HepG2 (cell line): Measurements from ENCODE around the gene UCMA. TPM values are rescaled to one million over a fixed set of nuclear protein-coding genes. Genes with fewer than 3 reads are reported as not detected.

Source experiments
- ATAC-seq: fragments of 200-7000 bp; cut with Tn5 transposase; 3 replicates; pipeline ENCODE4 v1.9.1; 2020; ENCODE audit warnings: mild to moderate bottlenecking, moderate library complexity
- BruUV-seq: library from RNA; stranded (reverse); fragments of 400-500 nt; replicated peaks from 2 replicates; lab custom pipeline; 2021; lab: Mats Ljungman, UMichigan
- CTCF ChIA-PET: fragments of 300-600 bp; formaldehyde crosslinking; extraction: SDS; loops from one replicate; lab custom pipeline; 2021; ENCODE audit warnings: low total read pairs, inconsistent platforms, low intra/inter-chr PET ratio; lab: Yijun Ruan, JAX
- POLR2A ChIA-PET: fragments of 350-600 bp; sonication (Branson Sonifier 250); formaldehyde crosslinking; loops from one replicate; lab custom pipeline; 2020; ENCODE audit warnings: antibody characterized with exemption, inconsistent platforms; lab: Yijun Ruan, JAX
- DNase-seq: peaks from one replicate; pipeline ENCODE4 v3.0.0-alpha.2; 2015; ENCODE audit warnings: low spot score
- FAIRE-seq: peaks from 3 replicates; lab custom pipeline; 2011; peaks lifted over from hg19 to GRCh38; lab: Jason Lieb, UNC
- H2AFZ ChIP-seq: one replicate; pipeline ENCODE4 v1.6.1; 2011; ENCODE audit warnings: low read length, inconsistent platforms
- H3K27ac ChIP-seq: fragments of 300-600 bp; 3 replicates; pipeline ENCODE4 v1.8.0; 2011; ENCODE audit warnings: mixed run types, mild to moderate bottlenecking, mixed read lengths, low read length, inconsistent platforms; ENCODE audit not compliant: insufficient read depth; ENCODE audit errors: extremely low read length
- H3K27me3 ChIP-seq, 2 experiments: fragments of 200-600 bp in 1 of 2; 2 replicates in 1 of 2; 3 replicates in 1 of 2; pipeline versions ENCODE4 v1.6.0 to v1.8.0; 2011; ENCODE audit warnings: low read length in 2 of 2, mild to moderate bottlenecking in 2 of 2, moderate library complexity in 2 of 2, inconsistent platforms in 1 of 2; ENCODE audit not compliant: insufficient read depth in 2 of 2, control insufficient read depth in 1 of 2
- H3K36me3 ChIP-seq, 2 experiments: fragments of 200-600 bp in 1 of 2; replicated peaks in 1 of 2; 2 replicates in 1 of 2; 3 replicates in 1 of 2; pipeline versions ENCODE4 v1.5.1 to v1.8.0; 2011; ENCODE audit warnings: low read length in 2 of 2, inconsistent platforms in 1 of 2; ENCODE audit not compliant: insufficient read depth in 2 of 2, control insufficient read depth in 1 of 2
- H3K4me1 ChIP-seq: 2 replicates; pipeline ENCODE4 v1.5.1; 2012; ENCODE audit warnings: low read length, inconsistent platforms; ENCODE audit not compliant: insufficient read depth
- H3K4me2 ChIP-seq: 2 replicates; pipeline ENCODE4 v1.6.0; 2011; ENCODE audit warnings: low read depth, low read length, inconsistent platforms
- H3K4me3 ChIP-seq, 3 experiments: fragments of 200-600 bp in 1 of 3; sonication (generic), shearing (Covaris generic) in 1 of 3; replicated peaks in 1 of 3; 2 replicates each; pipeline ENCODE4 v1.5.1; 2011 to 2016; ENCODE audit warnings: low read length in 3 of 3, inconsistent platforms in 2 of 3, low read depth in 2 of 3, mild to moderate bottlenecking in 2 of 3, control low read depth in 1 of 3, mixed read lengths in 1 of 3; ENCODE audit not compliant: insufficient read depth in 1 of 3
- H3K79me2 ChIP-seq: one replicate; pipeline ENCODE4 v1.6.1; 2011; ENCODE audit warnings: low read length, inconsistent platforms; ENCODE audit not compliant: insufficient read depth
- H3K9ac ChIP-seq: 2 replicates; pipeline ENCODE4 v1.6.0; 2011; ENCODE audit warnings: mild to moderate bottlenecking, low read depth, low read length, inconsistent platforms; ENCODE audit not compliant: insufficient read depth
- H3K9me3 ChIP-seq: 2 replicates; pipeline ENCODE4 v1.5.1; 2012; ENCODE audit warnings: mild to moderate bottlenecking, low read length
- H4K20me1 ChIP-seq: 2 replicates; pipeline ENCODE4 v1.6.0; 2011; ENCODE audit warnings: inconsistent platforms, mild to moderate bottlenecking, low read length, moderate library complexity; ENCODE audit not compliant: insufficient read depth
- ATF7-NPFF ChIP-seq: sonication (generic); formaldehyde crosslinking; IDR thresholded peaks from 2 replicates; pipeline ENCODE4 v1.8.1; 2023; ENCODE audit warnings: mild to moderate bottlenecking, low read depth, missing genetic modification reagents, moderate library complexity
- FOXJ3 ChIP-seq: sonication (generic); formaldehyde crosslinking; IDR thresholded peaks from 2 replicates; pipeline ENCODE4 v1.4.0; 2020; ENCODE audit warnings: missing genetic modification reagents, mild to moderate bottlenecking, borderline replicate concordance
- KAT8 ChIP-seq: IDR thresholded peaks from 2 replicates; pipeline ENCODE4 v1.6.1; 2016; ENCODE audit warnings: missing genetic modification reagents, missing compliant biosample characterization
- KLF12 ChIP-seq: sonication (generic); formaldehyde crosslinking; IDR thresholded peaks from 2 replicates; pipeline ENCODE4 v1.4.0; 2020; ENCODE audit warnings: missing genetic modification reagents, borderline replicate concordance
- MAF1 ChIP-seq: sonication (generic); formaldehyde crosslinking; IDR thresholded peaks from 2 replicates; pipeline ENCODE4 v1.5.0; 2020; ENCODE audit warnings: missing genetic modification reagents, borderline replicate concordance
- RBFOX2 ChIP-seq: fragments of 200-400 bp; formaldehyde crosslinking; IDR thresholded peaks from 2 replicates; pipeline ENCODE4 v1.6.1; 2017; ENCODE audit warnings: low read depth, mild to moderate bottlenecking, low read length
- SALL1 ChIP-seq: sonication (generic); formaldehyde crosslinking; IDR thresholded peaks from 2 replicates; pipeline ENCODE4 v1.8.0; 2022; ENCODE audit warnings: mild to moderate bottlenecking, missing genetic modification reagents
- TEAD3 ChIP-seq: optimal IDR thresholded peaks from 2 replicates; pipeline ENCODE3; 2016; ENCODE audit warnings: borderline replicate concordance
- ZNF234 ChIP-seq: sonication (generic); formaldehyde crosslinking; conservative IDR thresholded peaks from 2 replicates; pipeline ENCODE4 v1.5.1; 2020; ENCODE audit warnings: mild to moderate bottlenecking, missing genetic modification reagents
- ZNF263 ChIP-seq: sonication (generic); formaldehyde crosslinking; IDR thresholded peaks from 2 replicates; pipeline ENCODE4 v1.4.0; 2020; ENCODE audit warnings: missing genetic modification reagents
- ZNF333 ChIP-seq: sonication (generic); formaldehyde crosslinking; IDR thresholded peaks from 2 replicates; pipeline ENCODE4 v1.4.0; 2020; ENCODE audit warnings: mild to moderate bottlenecking, missing genetic modification reagents, borderline replicate concordance
- ZNF34 ChIP-seq: sonication (generic); formaldehyde crosslinking; IDR thresholded peaks from 2 replicates; pipeline ENCODE4 v1.4.0; 2020; ENCODE audit warnings: mild to moderate bottlenecking, missing genetic modification reagents, borderline replicate concordance
- ZNF350 ChIP-seq: sonication (generic); formaldehyde crosslinking; IDR thresholded peaks from 2 replicates; pipeline ENCODE4 v1.4.0; 2020; ENCODE audit warnings: mild to moderate bottlenecking, low read depth, missing genetic modification reagents, borderline replicate concordance
- ZNF367 ChIP-seq: sonication (generic); formaldehyde crosslinking; IDR thresholded peaks from 2 replicates; pipeline ENCODE4 v1.4.0; 2020; ENCODE audit warnings: missing genetic modification reagents, borderline replicate concordance
- ZNF660 ChIP-seq: sonication (generic); formaldehyde crosslinking; IDR thresholded peaks from 2 replicates; pipeline ENCODE4 v1.5.1; 2020; ENCODE audit warnings: mild to moderate bottlenecking, low read depth, missing genetic modification reagents, borderline replicate concordance
- ZNF780A ChIP-seq: sonication (generic); formaldehyde crosslinking; IDR thresholded peaks from 2 replicates; pipeline ENCODE4 v1.8.0; 2022; ENCODE audit warnings: mild to moderate bottlenecking, missing genetic modification reagents, moderate library complexity
- WGBS: methylation state at CpG from one replicate; pipeline ENCODE4 v1.1.6; 2017; ENCODE audit warnings: low lambda C conversion rate; 5-methylcytosine and 5-hydroxymethylcytosine counted together
- in situ Hi-C: cut with HindIII; loops from 2 replicates; pipeline ENCODE4 v1.10.0; 2017; ENCODE audit warnings: low pct_unique_long_range_greater_than_20kb; ENCODE audit not compliant: extremely low pct_ligation_motif_present
- intact Hi-C: fragments of 100-400 bp; cut with micrococcal nuclease; formaldehyde crosslinking; loops from one replicate; pipeline ENCODE4 v1.10.0; 2022; ENCODE audit not compliant: unreplicated experiment
- polyA plus RNA-seq, 8 experiments: library from polyadenylated mRNA; depleted of rRNA in 3 of 8; stranded (reverse) in 7 of 8; unstranded in 1 of 8; fragments of >200 nt; fragmentation: Illumina TruSeq in 4 of 8; extraction: Trizol in 4 of 8; gene quantifications; 2 replicates each; pipeline versions ENCODE4 v1.2.1 to v1.2.3, GENCODE V29; 2011 to 2016; ENCODE audit warnings: low read depth in 4 of 8, missing spikeins in 1 of 8, mixed read lengths in 1 of 8; ENCODE audit not compliant: insufficient read depth in 1 of 8
- total RNA-seq, 5 experiments: library from RNA; depleted of rRNA; stranded (reverse); fragments of >200 nt; fragmentation: Illumina TruSeq; extraction: Trizol; gene quantifications; 2 replicates each; pipeline ENCODE4 v1.2.3, GENCODE V29; 2016; ENCODE audit warnings: low read depth in 1 of 5
- TF ChIP-seq, protein P1 (sequence below): sonication (generic); formaldehyde crosslinking; IDR thresholded peaks from 2 replicates; pipeline ENCODE4 v1.5.0; 2020; ENCODE audit warnings: mild to moderate bottlenecking, missing genetic modification reagents
- TF ChIP-seq, protein P2 (sequence below): sonication (generic); formaldehyde crosslinking; IDR thresholded peaks from 2 replicates; pipeline ENCODE4 v1.4.0; 2020; ENCODE audit warnings: missing genetic modification reagents
- TF ChIP-seq, protein P3 (sequence below): sonication (generic); formaldehyde crosslinking; IDR thresholded peaks from 2 replicates; pipeline ENCODE4 v1.4.0; 2020; ENCODE audit warnings: missing genetic modification reagents

Gene UCMA
- total and polyA plus RNA-seq, 2 of the 13 experiments (the other 11 are each of a cell fraction or from before 2014, with no cell fraction given): not detected

DNA sequence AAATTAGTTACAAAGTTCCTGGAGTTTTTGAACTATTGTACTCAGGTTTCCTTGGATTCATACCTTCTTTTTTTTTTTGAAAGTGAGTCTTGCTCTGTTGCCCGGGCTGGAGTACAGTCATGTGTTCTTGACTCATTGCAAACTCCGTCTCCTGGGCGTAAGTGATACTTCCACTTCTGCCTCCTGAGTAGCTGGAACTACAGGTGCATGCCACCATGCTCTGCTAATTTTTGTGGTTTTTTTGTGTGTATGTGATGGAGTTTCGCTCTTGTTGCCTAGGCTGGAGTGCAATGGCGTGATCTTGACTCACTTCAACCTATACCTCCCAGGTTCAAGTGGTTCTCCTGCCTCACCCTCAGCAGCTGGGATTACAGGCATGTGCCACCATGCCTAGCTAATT, 50.5 kb downstream of the UCMA start (continued):
- TF ChIP-seq ZNF34: no peak

DNA sequence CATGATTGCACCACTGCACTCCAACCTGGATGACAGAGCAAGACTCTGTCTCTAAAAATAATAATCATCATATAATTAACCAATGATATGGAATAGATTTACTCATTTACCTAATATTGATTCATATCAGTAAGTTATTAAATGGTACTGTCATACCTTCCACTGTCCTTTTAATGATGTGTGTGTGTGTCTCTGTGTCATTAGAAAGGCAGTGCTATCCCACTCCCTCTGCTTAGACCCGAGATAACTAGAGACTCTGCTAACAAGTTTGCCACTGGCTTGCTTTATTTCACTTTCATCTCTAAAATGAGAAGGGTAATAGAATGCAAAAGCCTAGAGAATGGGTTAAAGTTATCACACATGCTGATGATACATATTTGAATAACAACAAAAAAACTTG, 51.8 kb downstream of the UCMA start:
- DNase-seq (no peak), ATAC-seq (no peak), FAIRE-seq (no peak)
- Histone ChIP-seq H4K20me1 (no peaks in the 10 kb centered on the region), H2AFZ (no peak overlapping the region), H3K9ac (no peak overlapping the region), H3K27me3 (no peaks in the 10 kb centered on the region), H3K4me3 (no peak overlapping the region), H3K9me3 (no peaks in the 10 kb centered on the region), H3K36me3 (peaks cover 5 to 62% of the 10 kb centered on the region in 2 experiments; a peak in 4 of 5 replicates), H3K4me2 (no peak overlapping the region), H3K4me1 (no peaks in the 10 kb centered on the region), H3K79me2 (no peaks in the 10 kb centered on the region), H3K27ac (no peak overlapping the region)
- TF ChIP-seq TEAD3 (CRISPR knock-in tag) (no peak), ATF7-NPFF (CRISPR knock-in tag) (no peak), ZNF234 (no peak), ZNF367 (no peak), KAT8 (CRISPR knock-in tag) (no peak), ZNF660 (no peak), MAF1 (CRISPR knock-in tag) (no peak), ZNF350 (CRISPR knock-in tag) (no peak), KLF12 (CRISPR knock-in tag) (no peak), FOXJ3 (no peak), ZNF780A (CRISPR knock-in tag) (no peak), RBFOX2 (no peak), ZNF263 (CRISPR knock-in tag) (no peak), SALL1 (no peak), ZNF333 (CRISPR knock-in tag) (no peak)
- TF ChIP-seq, protein P1, sequence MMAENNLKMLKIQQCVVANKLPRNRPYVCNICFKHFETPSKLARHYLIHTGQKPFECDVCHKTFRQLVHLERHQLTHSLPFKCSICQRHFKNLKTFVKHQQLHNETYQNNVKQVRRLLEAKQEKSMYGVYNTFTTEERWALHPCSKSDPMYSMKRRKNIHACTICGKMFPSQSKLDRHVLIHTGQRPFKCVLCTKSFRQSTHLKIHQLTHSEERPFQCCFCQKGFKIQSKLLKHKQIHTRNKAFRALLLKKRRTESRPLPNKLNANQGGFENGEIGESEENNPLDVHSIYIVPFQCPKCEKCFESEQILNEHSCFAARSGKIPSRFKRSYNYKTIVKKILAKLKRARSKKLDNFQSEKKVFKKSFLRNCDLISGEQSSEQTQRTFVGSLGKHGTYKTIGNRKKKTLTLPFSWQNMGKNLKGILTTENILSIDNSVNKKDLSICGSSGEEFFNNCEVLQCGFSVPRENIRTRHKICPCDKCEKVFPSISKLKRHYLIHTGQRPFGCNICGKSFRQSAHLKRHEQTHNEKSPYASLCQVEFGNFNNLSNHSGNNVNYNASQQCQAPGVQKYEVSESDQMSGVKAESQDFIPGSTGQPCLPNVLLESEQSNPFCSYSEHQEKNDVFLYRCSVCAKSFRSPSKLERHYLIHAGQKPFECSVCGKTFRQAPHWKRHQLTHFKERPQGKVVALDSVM (CRISPR knock-in tag): no peak
- TF ChIP-seq, protein P2, sequence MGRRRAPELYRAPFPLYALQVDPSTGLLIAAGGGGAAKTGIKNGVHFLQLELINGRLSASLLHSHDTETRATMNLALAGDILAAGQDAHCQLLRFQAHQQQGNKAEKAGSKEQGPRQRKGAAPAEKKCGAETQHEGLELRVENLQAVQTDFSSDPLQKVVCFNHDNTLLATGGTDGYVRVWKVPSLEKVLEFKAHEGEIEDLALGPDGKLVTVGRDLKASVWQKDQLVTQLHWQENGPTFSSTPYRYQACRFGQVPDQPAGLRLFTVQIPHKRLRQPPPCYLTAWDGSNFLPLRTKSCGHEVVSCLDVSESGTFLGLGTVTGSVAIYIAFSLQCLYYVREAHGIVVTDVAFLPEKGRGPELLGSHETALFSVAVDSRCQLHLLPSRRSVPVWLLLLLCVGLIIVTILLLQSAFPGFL (CRISPR knock-in tag): no peak
- TF ChIP-seq, protein P3, sequence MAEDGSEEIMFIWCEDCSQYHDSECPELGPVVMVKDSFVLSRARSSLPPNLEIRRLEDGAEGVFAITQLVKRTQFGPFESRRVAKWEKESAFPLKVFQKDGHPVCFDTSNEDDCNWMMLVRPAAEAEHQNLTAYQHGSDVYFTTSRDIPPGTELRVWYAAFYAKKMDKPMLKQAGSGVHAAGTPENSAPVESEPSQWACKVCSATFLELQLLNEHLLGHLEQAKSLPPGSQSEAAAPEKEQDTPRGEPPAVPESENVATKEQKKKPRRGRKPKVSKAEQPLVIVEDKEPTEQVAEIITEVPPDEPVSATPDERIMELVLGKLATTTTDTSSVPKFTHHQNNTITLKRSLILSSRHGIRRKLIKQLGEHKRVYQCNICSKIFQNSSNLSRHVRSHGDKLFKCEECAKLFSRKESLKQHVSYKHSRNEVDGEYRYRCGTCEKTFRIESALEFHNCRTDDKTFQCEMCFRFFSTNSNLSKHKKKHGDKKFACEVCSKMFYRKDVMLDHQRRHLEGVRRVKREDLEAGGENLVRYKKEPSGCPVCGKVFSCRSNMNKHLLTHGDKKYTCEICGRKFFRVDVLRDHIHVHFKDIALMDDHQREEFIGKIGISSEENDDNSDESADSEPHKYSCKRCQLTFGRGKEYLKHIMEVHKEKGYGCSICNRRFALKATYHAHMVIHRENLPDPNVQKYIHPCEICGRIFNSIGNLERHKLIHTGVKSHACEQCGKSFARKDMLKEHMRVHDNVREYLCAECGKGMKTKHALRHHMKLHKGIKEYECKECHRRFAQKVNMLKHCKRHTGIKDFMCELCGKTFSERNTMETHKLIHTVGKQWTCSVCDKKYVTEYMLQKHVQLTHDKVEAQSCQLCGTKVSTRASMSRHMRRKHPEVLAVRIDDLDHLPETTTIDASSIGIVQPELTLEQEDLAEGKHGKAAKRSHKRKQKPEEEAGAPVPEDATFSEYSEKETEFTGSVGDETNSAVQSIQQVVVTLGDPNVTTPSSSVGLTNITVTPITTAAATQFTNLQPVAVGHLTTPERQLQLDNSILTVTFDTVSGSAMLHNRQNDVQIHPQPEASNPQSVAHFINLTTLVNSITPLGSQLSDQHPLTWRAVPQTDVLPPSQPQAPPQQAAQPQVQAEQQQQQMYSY (CRISPR knock-in tag): no peak
- BruUV-seq: no TSS peak
- intact Hi-C loops (no loop called here), in situ Hi-C loops (no loop called here)
- WGBS: 86% methylated on average over 1 of the region's 1 CpG
- ChIA-PET POLR2A (no interaction called here), CTCF (no interaction called here)
